CD4-positive, alpha-beta memory T cell (primary cell): ENCODE data around the gene NUMA1. TPM values are rescaled to one million over a fixed set of nuclear protein-coding genes. Genes with fewer than 3 reads are reported as not detected.
A peak's percentile ranks its signal among the peaks of the same experiment; 100 is the strongest.

Source experiments
- CTCF ChIA-PET: fragments of 350-600 bp; sonication (Branson Sonifier 250); formaldehyde crosslinking; loops from one replicate; lab custom pipeline; 2021; ENCODE audit warnings: inconsistent platforms; ENCODE audit not compliant: partially characterized antibody; lab: Charles Lee
- POLR2A ChIA-PET: fragments of 350-600 bp; sonication (Branson Sonifier 250); formaldehyde crosslinking; loops from one replicate; lab custom pipeline; 2021; ENCODE audit not compliant: partially characterized antibody; lab: Charles Lee
- DNase-seq, 5 donors: peaks; one replicate each; pipeline versions ENCODE4 v3.0.0 to v3.0.0-alpha.2; 2020 to 2022; ENCODE audit warnings: mixed read lengths in 1 of 5
- H3K27ac ChIP-seq: one replicate; pipeline ENCODE4 v1.7.0; 2013; ENCODE audit warnings: low read depth, low read length
- H3K27me3 ChIP-seq: 2 replicates; pipeline ENCODE4 v1.7.0; 2013; ENCODE audit warnings: mild to moderate bottlenecking, low read length, moderate library complexity; ENCODE audit not compliant: insufficient read depth
- H3K36me3 ChIP-seq: 2 replicates; pipeline ENCODE4 v1.7.0; 2013; ENCODE audit warnings: mild to moderate bottlenecking, low read length, moderate library complexity; ENCODE audit not compliant: insufficient read depth
- H3K4me1 ChIP-seq: 2 replicates; pipeline ENCODE4 v1.7.0; 2013; ENCODE audit warnings: mild to moderate bottlenecking, low read length, moderate library complexity; ENCODE audit not compliant: insufficient read depth
- H3K4me3 ChIP-seq, 2 donors: one replicate each; pipeline ENCODE4 v1.7.0; 2013; ENCODE audit warnings: low read length in 2 of 2, mild to moderate bottlenecking in 1 of 2
- H3K9me3 ChIP-seq, 2 donors: one replicate each; pipeline ENCODE4 v1.7.0; 2013; ENCODE audit warnings: low read length in 2 of 2, control low read depth in 1 of 2; ENCODE audit not compliant: control insufficient read depth in 1 of 2
- H3K27ac Mint-ChIP-seq, 7 donors: one replicate each; pipeline ENCODE4 v1.8.0; 2020 to 2021; ENCODE audit warnings: mixed read lengths in 7 of 7, mild to moderate bottlenecking in 6 of 7, inconsistent platforms in 3 of 7, moderate library complexity in 3 of 7
- H3K27me3 Mint-ChIP-seq, 2 donors: one replicate each; pipeline ENCODE4 v1.8.0; 2020 to 2021; ENCODE audit warnings: mixed read lengths in 2 of 2
- H3K36me3 Mint-ChIP-seq, 2 donors: one replicate each; pipeline ENCODE4 v1.8.0; 2020 to 2021; ENCODE audit warnings: mixed read lengths in 2 of 2, inconsistent platforms in 1 of 2, mild to moderate bottlenecking in 1 of 2
- H3K4me1 Mint-ChIP-seq, 4 donors: one replicate each; pipeline ENCODE4 v1.8.0; 2020 to 2021; ENCODE audit warnings: mixed read lengths in 4 of 4, mild to moderate bottlenecking in 1 of 4
- H3K4me3 Mint-ChIP-seq, 8 donors: one replicate each; pipeline ENCODE4 v1.8.0; 2020 to 2021; ENCODE audit warnings: mixed read lengths in 8 of 8, mild to moderate bottlenecking in 7 of 8, moderate library complexity in 6 of 8, inconsistent platforms in 3 of 8
- H3K9me3 Mint-ChIP-seq, 8 donors: one replicate each; pipeline ENCODE4 v1.8.0; 2020 to 2021; ENCODE audit warnings: mixed read lengths in 8 of 8, mild to moderate bottlenecking in 5 of 8, inconsistent platforms in 3 of 8, moderate library complexity in 1 of 8
- intact Hi-C: fragments of 100-400 bp; cut with micrococcal nuclease; formaldehyde crosslinking; loops from one replicate; pipeline ENCODE4 v1.15.1; 2023
- polyA plus RNA-seq, 2 donors: library from polyadenylated mRNA; unstranded; fragments of 300-500 nt; fragmentation: Illumina TruSeq; gene quantifications; one replicate each; pipeline ENCODE4 v1.2.3, GENCODE V29; 2021
- total RNA-seq, 2 experiments: library from RNA; stranded (reverse); gene quantifications; one replicate each; pipeline ENCODE4 v1.2.3, GENCODE V29; 2021

Gene NUMA1
- total and polyA plus RNA-seq, 4 experiments from 2014 or later, result 4.0 to 380 (median 238) TPM

DNA sequence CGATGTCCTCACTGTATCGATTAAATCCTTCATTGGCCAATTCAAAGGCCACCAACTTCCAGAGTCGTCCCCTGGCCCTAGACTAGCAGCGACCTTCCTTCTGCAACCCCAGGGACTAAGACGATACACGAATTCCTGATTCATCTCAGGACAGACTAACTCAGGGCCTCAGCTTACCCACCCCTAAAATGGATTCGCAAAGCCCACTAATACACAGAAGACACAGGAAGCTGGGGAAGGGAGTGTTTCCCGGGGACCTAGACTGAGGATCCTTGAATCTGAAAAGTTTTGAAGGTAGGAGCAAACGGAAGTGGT lies 22.2 kb upstream of the NUMA1 start:
- intact Hi-C loops, result loop anchor here (10.0 kb wide), 1 partner anchor 318 kb away; no protein-coding TSS in a partner anchor
- H3K4me3 ChIP-seq, result peak overlapping the region; percentile 75 to 93
- H3K4me1 Mint-ChIP-seq, result peaks cover 28 to 47% (median 38%) of the 10 kb centered on the region in 4 donors
- ChIA-PET CTCF (interaction anchor here (2.0 to 4.4 kb wide), 3 partner anchors 12 to 42 kb away, joined by 7 to 22 read pairs (median 12); no protein-coding TSS in a partner anchor), POLR2A (interaction anchor here (1.0 to 7.8 kb wide), 9 partner anchors 9 to 175 kb away, joined by 3 to 64 read pairs (median 5); partner anchors contain the start of genes ANAPC15, RNF121 and XNDC1N)
- no peaks in the 10 kb centered on the region for H3K9me3 Mint-ChIP-seq
- peaks cover 18 to 42% of the 10 kb centered on the region in 2 donors for H3K36me3 Mint-ChIP-seq
- peak overlapping the region; percentile 89 to 95 (median 95) for H3K27ac Mint-ChIP-seq
- peaks cover 14% of the 10 kb centered on the region for H3K36me3 ChIP-seq
- peaks cover 32% of the 10 kb centered on the region for H3K4me1 ChIP-seq
- no peaks in the 10 kb centered on the region for H3K9me3 ChIP-seq
- H3K4me3 Mint-ChIP-seq, result peak overlapping the region; percentile 80 to 95 (median 86)
- peak overlapping the region; percentile 90 for H3K27ac ChIP-seq
- no peak for DNase-seq
- no peaks in the 10 kb centered on the region for H3K27me3 Mint-ChIP-seq
- no peaks in the 10 kb centered on the region for H3K27me3 ChIP-seq

DNA sequence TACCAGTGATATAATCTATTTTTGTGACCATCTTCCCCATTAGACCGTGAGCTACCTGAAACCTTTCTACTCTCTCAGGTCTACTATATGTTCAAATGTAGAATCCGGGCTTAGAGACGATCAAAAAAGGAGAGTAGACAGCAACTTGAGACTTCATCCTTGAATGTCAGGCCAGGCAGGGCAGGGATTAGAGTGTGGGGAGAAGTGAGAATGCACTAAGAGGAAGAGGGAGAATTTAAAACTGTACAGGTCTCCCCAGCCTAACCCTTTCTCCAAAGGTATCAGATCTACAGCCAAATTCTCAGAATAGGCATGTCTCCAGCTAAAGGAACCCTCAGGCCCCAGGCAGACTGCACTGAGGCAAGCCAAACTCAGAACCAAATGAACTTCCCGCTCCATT lies 21.8 kb upstream of the NUMA1 start:
- Mint-ChIP-seq H3K36me3 (peaks cover 15 to 42% of the 10 kb centered on the region in 2 donors), H3K9me3 (no peaks in the 10 kb centered on the region), H3K4me3 (peak overlapping the region; percentile 80 to 95 (median 86)), H3K27me3 (no peaks in the 10 kb centered on the region), H3K27ac (peak overlapping the region; percentile 89 to 95 (median 95)), H3K4me1 (peaks cover 28 to 47% (median 38%) of the 10 kb centered on the region in 4 donors)
- DNase-seq, result no peak
- Histone ChIP-seq H3K4me3 (peak overlapping the region; percentile 75 to 93), H3K36me3 (peaks cover 18% of the 10 kb centered on the region), H3K9me3 (no peaks in the 10 kb centered on the region), H3K27ac (peak overlapping the region; percentile 90), H3K27me3 (no peaks in the 10 kb centered on the region), H3K4me1 (peaks cover 32% of the 10 kb centered on the region)
- CTCF ChIA-PET, result interaction anchor here (0.5 to 4.4 kb wide), 5 partner anchors 11 to 1529 kb away, joined by 4 to 22 read pairs (median 12); no protein-coding TSS in a partner anchor
- intact Hi-C loops, result loop anchor here (10.0 kb wide), 1 partner anchor 317 kb away; no protein-coding TSS in a partner anchor
- POLR2A ChIA-PET, result interaction anchor here (1.0 to 7.8 kb wide), 8 partner anchors 9 to 174 kb away, joined by 3 to 64 read pairs (median 7); partner anchors contain the start of genes ANAPC15, RNF121 and XNDC1N

DNA sequence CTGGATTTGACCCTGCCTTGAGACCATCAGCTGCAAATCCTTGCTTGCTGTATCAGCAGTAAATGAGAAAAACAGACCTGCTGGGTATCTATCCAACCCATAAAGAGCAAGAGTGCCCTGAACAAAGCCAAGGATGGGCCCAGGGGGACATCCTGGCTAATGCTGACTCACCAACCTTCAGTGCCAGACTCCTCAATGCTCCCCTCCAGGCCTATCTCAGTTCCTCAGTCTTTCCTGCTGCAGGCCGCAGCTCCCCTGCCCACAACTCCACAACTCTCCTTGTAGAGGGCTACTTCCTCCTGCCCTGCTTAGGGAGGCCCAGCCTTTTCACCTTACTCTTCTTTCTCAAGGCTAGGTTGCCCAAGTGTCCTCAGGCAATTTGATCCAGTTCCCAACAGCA lies 20.1 kb upstream of the NUMA1 start:
- no peak overlapping the region for H3K4me3 ChIP-seq
- H3K36me3 ChIP-seq, result peaks cover 20% of the 10 kb centered on the region
- peaks cover 28 to 47% (median 38%) of the 10 kb centered on the region in 4 donors for H3K4me1 Mint-ChIP-seq
- H3K36me3 Mint-ChIP-seq, result peaks cover 16 to 48% of the 10 kb centered on the region in 2 donors
- peaks cover 32% of the 10 kb centered on the region for H3K4me1 ChIP-seq
- H3K9me3 ChIP-seq, result no peaks in the 10 kb centered on the region
- intact Hi-C loops, result loop anchor here (10.0 kb wide), 1 partner anchor 316 kb away; no protein-coding TSS in a partner anchor
- H3K27ac ChIP-seq, result no peak overlapping the region
- no peaks in the 10 kb centered on the region for H3K27me3 ChIP-seq
- peak overlapping the region; percentile 64 to 95 (median 91) for H3K27ac Mint-ChIP-seq
- POLR2A ChIA-PET, result interaction anchor here (0.6 to 7.8 kb wide), 3 partner anchors 12 to 135 kb away, joined by 4 to 64 read pairs (median 58); partner anchors contain the start of gene ANAPC15
- no peak for DNase-seq
- H3K9me3 Mint-ChIP-seq, result no peaks in the 10 kb centered on the region
- CTCF ChIA-PET, result interaction anchor here (1.3 to 4.4 kb wide), 9 partner anchors 10 to 123 kb away, joined by 3 to 22 read pairs (median 7); partner anchors contain the start of gene ANAPC15
- H3K4me3 Mint-ChIP-seq, result peak overlapping the region in 1 of 8 donors; percentile 20
- H3K27me3 Mint-ChIP-seq, result no peaks in the 10 kb centered on the region

DNA sequence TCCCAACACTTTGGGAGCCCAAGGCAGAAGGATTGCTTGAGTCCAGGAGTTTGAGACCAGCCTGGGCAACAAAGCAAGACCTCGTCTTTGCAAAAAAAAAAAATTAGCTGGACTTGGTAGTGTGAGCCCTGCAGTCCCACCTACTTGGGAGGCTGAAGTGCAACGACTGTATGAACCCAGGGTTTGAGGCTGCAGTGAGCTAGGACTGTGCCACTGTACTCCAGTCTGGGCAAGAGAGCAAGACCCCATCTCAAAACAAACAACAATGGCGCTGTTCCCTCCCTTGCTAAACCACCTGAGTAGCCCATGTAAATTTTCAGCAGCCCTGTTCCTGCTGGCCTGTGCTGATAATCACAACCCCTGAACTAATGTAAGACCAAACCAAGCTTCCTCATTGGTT lies 19.7 kb upstream of the NUMA1 start:
- Histone ChIP-seq H3K27me3 (no peaks in the 10 kb centered on the region), H3K4me1 (peaks cover 32% of the 10 kb centered on the region), H3K9me3 (no peaks in the 10 kb centered on the region), H3K4me3 (no peak overlapping the region), H3K36me3 (peaks cover 24% of the 10 kb centered on the region), H3K27ac (no peak overlapping the region)
- Mint-ChIP-seq H3K27ac (peak overlapping the region in 6 of 7 donors; percentile 12 to 95 (median 68)), H3K4me3 (no peak overlapping the region), H3K27me3 (no peaks in the 10 kb centered on the region), H3K4me1 (peaks cover 28 to 47% (median 38%) of the 10 kb centered on the region in 4 donors), H3K9me3 (no peaks in the 10 kb centered on the region), H3K36me3 (peaks cover 16 to 50% of the 10 kb centered on the region in 2 donors)
- intact Hi-C loops, result loop anchor here (10.0 kb wide), 1 partner anchor 315 kb away; no protein-coding TSS in a partner anchor
- POLR2A ChIA-PET, result interaction anchor here (0.6 to 7.8 kb wide), 4 partner anchors 9 to 135 kb away, joined by 3 to 64 read pairs (median 31); partner anchors contain the start of gene ANAPC15
- CTCF ChIA-PET, result interaction anchor here (1.3 to 4.4 kb wide), 7 partner anchors 9 to 122 kb away, joined by 3 to 22 read pairs (median 4); partner anchors contain the start of gene ANAPC15
- no peak for DNase-seq

DNA sequence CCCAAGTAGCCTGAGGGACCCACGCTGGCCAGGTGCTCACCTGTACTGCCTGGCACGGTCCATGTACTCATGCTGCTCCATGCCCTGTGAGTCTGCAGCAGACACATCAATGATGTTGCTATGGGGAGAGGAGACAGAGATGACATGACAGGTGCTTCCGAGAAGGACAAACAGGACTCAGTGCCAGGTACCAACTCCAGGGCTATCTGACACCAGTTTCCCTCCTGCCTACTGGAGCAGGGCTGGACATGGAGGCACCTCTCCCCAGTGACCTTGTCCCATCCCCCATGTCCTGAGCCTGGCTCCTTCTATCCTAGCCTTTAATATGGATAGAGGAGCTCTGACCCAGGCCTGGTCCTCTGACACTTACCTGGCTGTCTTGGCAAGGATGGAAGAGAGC lies 18.4 kb upstream of the NUMA1 start:
- Histone ChIP-seq H3K4me1 (peaks cover 27% of the 10 kb centered on the region), H3K4me3 (no peak overlapping the region), H3K27ac (no peak overlapping the region), H3K36me3 (peaks cover 28% of the 10 kb centered on the region), H3K27me3 (no peaks in the 10 kb centered on the region), H3K9me3 (no peaks in the 10 kb centered on the region)
- ChIA-PET POLR2A (interaction anchor here (0.9 to 7.8 kb wide), 5 partner anchors 13 to 77 kb away, joined by 3 to 64 read pairs (median 4); partner anchors contain the start of gene ANAPC15), CTCF (interaction anchor here (1.6 to 4.4 kb wide), 3 partner anchors 8 to 73 kb away, joined by 7 to 22 read pairs (median 17); no protein-coding TSS in a partner anchor)
- H3K4me3 Mint-ChIP-seq, result no peak overlapping the region
- peak overlapping the region in 2 of 7 donors; percentile 47 to 77 for H3K27ac Mint-ChIP-seq
- intact Hi-C loops, result no loop called here
- H3K36me3 Mint-ChIP-seq, result peaks cover 16 to 59% of the 10 kb centered on the region in 2 donors
- H3K27me3 Mint-ChIP-seq, result no peaks in the 10 kb centered on the region
- no peak for DNase-seq
- H3K4me1 Mint-ChIP-seq, result peaks cover 23 to 38% (median 31%) of the 10 kb centered on the region in 4 donors
- H3K9me3 Mint-ChIP-seq, result no peaks in the 10 kb centered on the region

DNA sequence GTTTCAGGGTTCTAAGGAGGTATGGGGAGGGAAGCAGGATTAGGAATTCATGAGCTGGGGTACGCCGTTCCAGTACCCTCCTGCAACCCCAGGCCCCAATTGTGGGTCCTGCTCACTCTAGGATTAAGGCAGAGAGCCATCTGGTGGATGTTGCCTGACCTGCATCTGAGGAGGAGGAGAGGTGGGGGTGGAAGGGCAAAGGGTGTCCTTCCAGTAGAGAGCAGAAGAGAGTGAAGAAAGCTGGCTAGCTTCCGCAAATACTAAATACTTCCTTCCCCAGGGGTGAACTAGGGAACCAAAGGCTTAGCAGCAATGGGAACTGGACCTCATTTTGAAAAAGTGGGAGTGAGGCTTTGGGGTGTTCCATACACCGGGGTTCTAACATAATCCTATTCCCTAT lies 10.9 kb upstream of the NUMA1 start:
- H3K27ac ChIP-seq, result no peak overlapping the region
- Mint-ChIP-seq H3K4me1 (peaks cover 4 to 11% (median 9%) of the 10 kb centered on the region in 4 donors), H3K9me3 (no peaks in the 10 kb centered on the region), H3K27me3 (no peaks in the 10 kb centered on the region), H3K27ac (peak overlapping the region; percentile 10 to 91 (median 81)), H3K36me3 (peaks cover 0 to 28% of the 10 kb centered on the region in 2 donors), H3K4me3 (no peak overlapping the region)
- no peaks in the 10 kb centered on the region for H3K9me3 ChIP-seq
- H3K27me3 ChIP-seq, result no peaks in the 10 kb centered on the region
- ChIA-PET CTCF (interaction anchor here (0.8 to 9.1 kb wide), 25 partner anchors 10 to 339 kb away, joined by 3 to 352 read pairs (median 6); partner anchors contain the start of genes ANAPC15, IL18BP and LAMTOR1), POLR2A (interaction anchor here (0.8 to 3.2 kb wide), 8 partner anchors 8 to 113 kb away, joined by 3 to 29 read pairs (median 3); no protein-coding TSS in a partner anchor)
- no peaks in the 10 kb centered on the region for H3K4me1 ChIP-seq
- H3K4me3 ChIP-seq, result no peak overlapping the region
- H3K36me3 ChIP-seq, result peaks cover 19% of the 10 kb centered on the region
- intact Hi-C loops, result loop anchor here (1.0 kb wide), 3 partner anchors 51 to 114 kb away; no protein-coding TSS in a partner anchor
- peak; percentile 57 to 80 (median 66) for DNase-seq
